CD14-positive monocyte (primary cell): ENCODE data around the gene COL25A1. TPM values are rescaled to one million over a fixed set of nuclear protein-coding genes. Genes with fewer than 3 reads are reported as not detected.

Experiments
- DNase-seq, 3 donors: peaks; one replicate each; pipeline ENCODE4 v3.0.0-alpha.2; 2011 to 2022
- H2AFZ ChIP-seq: 2 replicates; pipeline ENCODE4 v1.6.0; 2012; ENCODE audit warnings: mild to moderate bottlenecking, low read depth, low read length, inconsistent platforms; ENCODE audit not compliant: insufficient read depth, poor library complexity, severe bottlenecking
- H3K27ac ChIP-seq, 2 donors: 1 replicate in 1 of 2; 2 replicates in 1 of 2; pipeline ENCODE4 v1.5.1; 2012 to 2013; ENCODE audit warnings: low read length in 2 of 2, control low read depth in 1 of 2, inconsistent platforms in 1 of 2, low read depth in 1 of 2, mild to moderate bottlenecking in 1 of 2
- H3K27me3 ChIP-seq, 2 donors: one replicate each; pipeline versions ENCODE4 v1.6.0 to v1.6.1; 2011 to 2013; ENCODE audit warnings: low read length in 2 of 2; ENCODE audit not compliant: control insufficient read depth in 2 of 2, insufficient read depth in 2 of 2
- H3K36me3 ChIP-seq, 2 donors: replicated peaks in 1 of 2; 1 replicate in 1 of 2; 2 replicates in 1 of 2; pipeline versions ENCODE4 v1.5.1 to v1.6.1; 2012 to 2013; ENCODE audit warnings: low read length in 2 of 2, control low read depth in 1 of 2, inconsistent platforms in 1 of 2, mild to moderate bottlenecking in 1 of 2; ENCODE audit not compliant: insufficient read depth in 2 of 2, control insufficient read depth in 1 of 2
- H3K4me1 ChIP-seq, 2 donors: 1 replicate in 1 of 2; 2 replicates in 1 of 2; pipeline versions ENCODE4 v1.5.1 to v1.6.1; 2012 to 2013; ENCODE audit warnings: low read length in 2 of 2, control low read depth in 1 of 2, inconsistent platforms in 1 of 2, mild to moderate bottlenecking in 1 of 2, moderate library complexity in 1 of 2; ENCODE audit not compliant: insufficient read depth in 2 of 2, control insufficient read depth in 1 of 2
- H3K4me2 ChIP-seq: replicated peaks from 2 replicates; pipeline ENCODE3; 2012; ENCODE audit warnings: low read length, moderate library complexity, mild to moderate bottlenecking; ENCODE audit not compliant: poor library complexity, severe bottlenecking; ENCODE audit errors: extremely low read depth
- H3K4me3 ChIP-seq, 3 experiments: fragments of 200-600 bp in 1 of 3; sonication (generic) in 1 of 3; replicated peaks in 1 of 3; 1 replicate in 2 of 3; 2 replicates in 1 of 3; pipeline ENCODE4 v1.5.1; 2011 to 2013; ENCODE audit warnings: low read length in 3 of 3, mild to moderate bottlenecking in 3 of 3, control low read depth in 2 of 3, low read depth in 2 of 3, inconsistent platforms in 1 of 3, moderate library complexity in 1 of 3
- H3K79me2 ChIP-seq: 2 replicates; pipeline ENCODE4 v1.6.0; 2012; ENCODE audit warnings: mild to moderate bottlenecking, control low read depth, inconsistent platforms, low read length, moderate library complexity; ENCODE audit not compliant: insufficient read depth
- H3K9ac ChIP-seq: 2 replicates; pipeline ENCODE4 v1.6.0; 2017; ENCODE audit warnings: low read length, mild to moderate bottlenecking; ENCODE audit not compliant: insufficient read depth, poor library complexity, severe bottlenecking
- H3K9me3 ChIP-seq, 2 donors: replicated peaks in 1 of 2; 1 replicate in 1 of 2; 2 replicates in 1 of 2; pipeline versions ENCODE4 v1.5.1 to v1.6.1; 2012 to 2013; ENCODE audit warnings: low read length in 2 of 2, control low read depth in 1 of 2; ENCODE audit not compliant: control insufficient read depth in 1 of 2, insufficient read depth in 1 of 2
- H4K20me1 ChIP-seq: 2 replicates; pipeline ENCODE4 v1.6.0; 2012; ENCODE audit warnings: mild to moderate bottlenecking, low read length, control low read depth, moderate library complexity; ENCODE audit not compliant: insufficient read depth
- H3K27ac Mint-ChIP-seq, 7 donors: one replicate each; pipeline ENCODE4 v1.8.0; 2020; ENCODE audit warnings: mild to moderate bottlenecking in 7 of 7, mixed read lengths in 7 of 7, moderate library complexity in 6 of 7, inconsistent platforms in 2 of 7
- H3K27me3 Mint-ChIP-seq, 3 donors: one replicate each; pipeline ENCODE4 v1.8.0; 2021 to 2022; ENCODE audit warnings: low read depth in 3 of 3, mild to moderate bottlenecking in 3 of 3, mixed read lengths in 3 of 3, moderate library complexity in 3 of 3, inconsistent platforms in 1 of 3
- H3K36me3 Mint-ChIP-seq, 2 donors: one replicate each; pipeline ENCODE4 v1.8.0; 2020; ENCODE audit warnings: mixed read lengths in 2 of 2, inconsistent platforms in 1 of 2, mild to moderate bottlenecking in 1 of 2
- H3K4me1 Mint-ChIP-seq: one replicate; pipeline ENCODE4 v1.8.0; 2020; ENCODE audit warnings: mild to moderate bottlenecking, mixed read lengths
- H3K4me3 Mint-ChIP-seq, 2 donors: one replicate each; pipeline ENCODE4 v1.8.0; 2020; ENCODE audit warnings: mild to moderate bottlenecking in 2 of 2, mixed read lengths in 2 of 2, moderate library complexity in 1 of 2
- H3K9me3 Mint-ChIP-seq, 7 donors: one replicate each; pipeline ENCODE4 v1.8.0; 2020 to 2022; ENCODE audit warnings: mixed read lengths in 7 of 7, mild to moderate bottlenecking in 6 of 7, moderate library complexity in 6 of 7, inconsistent platforms in 2 of 7
- CTCF ChIP-seq: fragments of 200-600 bp; IDR thresholded peaks from one replicate; pipeline ENCODE4 v1.8.0; 2022; ENCODE audit warnings: antibody characterized with exemption, mild to moderate bottlenecking
- WGBS: methylation state at CpG from one replicate; pipeline ENCODE4 v1.1.5; 2013; ENCODE audit warnings: missing lambda C conversion rate; ENCODE audit not compliant: insufficient coverage; 5-methylcytosine and 5-hydroxymethylcytosine counted together
- intact Hi-C, 2 donors: fragments of 100-400 bp; cut with micrococcal nuclease; formaldehyde crosslinking; loops; one replicate each; pipeline versions ENCODE4 v1.15.0 to v1.15.1; 2023
- polyA plus RNA-seq, 3 donors: library from polyadenylated mRNA; depleted of rRNA in 1 of 3; unstranded in 2 of 3; stranded (reverse) in 1 of 3; fragments of 300-500 nt in 2 of 3; fragments of >200 nt in 1 of 3; fragmentation: Illumina TruSeq in 2 of 3; gene quantifications; 1 replicate in 2 of 3; 2 replicates in 1 of 3; pipeline ENCODE4 v1.2.3, GENCODE V29; 2012 to 2021

The COL25A1 gene
- polyA plus RNA-seq, 3 donors: not detected

GRCh38 chr4:108878806-108879205 lies 423.7 kb downstream of the COL25A1 start:
- no peak overlapping the region for H3K27ac ChIP-seq
- no peaks in the 10 kb centered on the region for H3K27me3 ChIP-seq
- no peak overlapping the region for H2AFZ ChIP-seq
- H3K27ac Mint-ChIP-seq: no peak overlapping the region
- no peaks in the 10 kb centered on the region for H3K36me3 ChIP-seq
- H3K4me2 ChIP-seq: no peak overlapping the region
- H3K27me3 Mint-ChIP-seq: peaks cover 0 to 5% (median 3%) of the 10 kb centered on the region in 3 donors
- no CpG with 5 or more reads among the region's 3 CpGs for WGBS
- H3K9me3 ChIP-seq: no peaks in the 10 kb centered on the region
- DNase-seq: no peak
- TF ChIP-seq CTCF: no peak
- H3K9ac ChIP-seq: no peak overlapping the region
- no peaks in the 10 kb centered on the region for H3K79me2 ChIP-seq
- no peaks in the 10 kb centered on the region for H4K20me1 ChIP-seq
- no peak overlapping the region for H3K4me3 ChIP-seq
- H3K4me1 ChIP-seq: no peaks in the 10 kb centered on the region
- H3K36me3 Mint-ChIP-seq: no peaks in the 10 kb centered on the region
- intact Hi-C loops: no loop called here
- peaks cover 2% of the 10 kb centered on the region for H3K4me1 Mint-ChIP-seq
- peaks cover 0 to 3% (median 0%) of the 10 kb centered on the region in 7 donors for H3K9me3 Mint-ChIP-seq
- no peak overlapping the region for H3K4me3 Mint-ChIP-seq

- Histone ChIP-seq H3K4me2 (no peak overlapping the region), H3K9ac (no peak overlapping the region), H3K27me3 (no peaks in the 10 kb centered on the region), H3K4me3 (no peak overlapping the region), H3K9me3 (no peaks in the 10 kb centered on the region), H2AFZ (no peak overlapping the region), H3K36me3 (no peaks in the 10 kb centered on the region), H3K79me2 (no peaks in the 10 kb centered on the region), H3K4me1 (no peaks in the 10 kb centered on the region), H3K27ac (no peak overlapping the region), H4K20me1 (no peaks in the 10 kb centered on the region)
- WGBS: no CpG with 5 or more reads among the region's 2 CpGs
- H3K36me3 Mint-ChIP-seq: no peaks in the 10 kb centered on the region
- intact Hi-C loops: no loop called here
- no peak for DNase-seq
- H3K4me1 Mint-ChIP-seq: peaks cover 2% of the 10 kb centered on the region
- TF ChIP-seq CTCF: no peak
- peaks cover 0 to 5% (median 1%) of the 10 kb centered on the region in 3 donors for H3K27me3 Mint-ChIP-seq
- no peak overlapping the region for H3K27ac Mint-ChIP-seq
- H3K4me3 Mint-ChIP-seq: no peak overlapping the region
- peaks cover 0 to 3% (median 0%) of the 10 kb centered on the region in 7 donors for H3K9me3 Mint-ChIP-seq
These were observed 424.6 kb downstream of the COL25A1 start for GRCh38 chr4:108877821-108878220.
